ENCODE results near the gene TMEM132D.

The TMEM132D gene

GRCh38 chr12:129619271-129619670 is 284.6 kb downstream of the TMEM132D start:
- DNase-seq (ENCODE audit: low read depth), result no peak
- TF ChIP-seq CTCF (conservative IDR thresholded peaks at IDR 0.05; ENCODE audit: control insufficient read depth, insufficient read depth, low read depth, low read length), result no peak
- no peak overlapping the region for H3K4me3 ChIP-seq (ENCODE audit: control insufficient read depth, low read depth, low read length)

- no peak for DNase-seq (ENCODE audit: low read depth)
- TF ChIP-seq CTCF (conservative IDR thresholded peaks at IDR 0.05; ENCODE audit: control insufficient read depth, insufficient read depth, low read depth, low read length), result no peak
- no peak overlapping the region for H3K4me3 ChIP-seq (ENCODE audit: control insufficient read depth, low read depth, low read length)
Observed at GRCh38 chr12:129617849-129618248, 286.0 kb downstream of the TMEM132D start.

- TF ChIP-seq CTCF (conservative IDR thresholded peaks at IDR 0.05; ENCODE audit: control insufficient read depth, insufficient read depth, low read depth, low read length), result no peak
- no peak for DNase-seq (ENCODE audit: low read depth)
- no peak overlapping the region for H3K4me3 ChIP-seq (ENCODE audit: control insufficient read depth, low read depth, low read length)
Observed at GRCh38 chr12:129615001-129615400, 288.8 kb downstream of the TMEM132D start.

- DNase-seq (ENCODE audit: low read depth), result no peak
- TF ChIP-seq CTCF (conservative IDR thresholded peaks at IDR 0.05; ENCODE audit: control insufficient read depth, insufficient read depth, low read depth, low read length), result no peak
- no peak overlapping the region for H3K4me3 ChIP-seq (ENCODE audit: control insufficient read depth, low read depth, low read length)
Observed at GRCh38 chr12:129614221-129614885, 289.5 kb downstream of the TMEM132D start.

DNA sequence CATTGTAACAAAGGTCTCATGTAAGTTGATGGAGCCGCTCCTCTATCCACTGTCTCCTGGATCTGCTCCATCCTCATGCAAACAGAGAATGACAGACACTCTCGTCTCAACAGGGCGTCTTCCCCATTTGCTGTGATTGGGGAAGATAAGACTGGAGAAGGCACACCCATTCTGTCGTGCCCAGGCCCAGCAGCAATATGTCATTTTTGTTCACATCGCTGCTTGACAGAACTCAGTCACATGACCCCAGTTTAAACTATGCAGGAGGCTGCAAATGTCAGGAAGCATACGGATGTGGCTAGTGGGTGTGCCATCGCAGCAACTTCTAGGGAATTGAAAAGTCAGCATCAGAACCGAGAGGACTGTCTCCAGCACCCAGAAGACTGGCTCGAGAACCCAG is 290.5 kb downstream of the TMEM132D start:
- DNase-seq (ENCODE audit: low read depth), result no peak
- TF ChIP-seq CTCF (conservative IDR thresholded peaks at IDR 0.05; ENCODE audit: control insufficient read depth, insufficient read depth, low read depth, low read length), result no peak
- H3K4me3 ChIP-seq (ENCODE audit: control insufficient read depth, low read depth, low read length), result no peak overlapping the region

DNA sequence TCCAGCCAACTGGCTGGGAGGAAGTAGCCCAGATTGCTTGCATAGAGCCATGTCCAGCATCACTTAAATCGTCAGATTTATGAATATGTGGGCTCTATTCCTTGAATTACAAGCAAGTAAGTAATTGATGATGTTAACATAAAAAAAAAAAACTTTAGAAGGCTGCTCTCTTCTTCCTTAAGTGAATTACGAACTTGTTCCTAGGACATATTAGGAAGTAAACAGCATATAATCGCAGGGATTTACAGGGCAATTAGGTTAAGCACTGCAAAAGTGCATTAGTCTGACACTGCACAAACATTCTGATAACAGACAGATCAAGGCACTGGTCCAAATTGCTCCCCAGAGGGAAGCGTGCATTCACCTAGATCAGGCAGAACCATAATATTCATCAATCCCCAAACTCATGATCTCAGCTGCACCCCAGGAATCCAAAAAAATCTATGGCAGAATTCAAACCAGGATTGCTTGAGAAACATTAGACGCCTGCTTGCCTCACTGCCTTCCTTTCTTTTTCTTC is 293.2 kb downstream of the TMEM132D start:
- TF ChIP-seq CTCF (conservative IDR thresholded peaks at IDR 0.05; ENCODE audit: control insufficient read depth, insufficient read depth, low read depth, low read length), result no peak
- no peak overlapping the region for H3K4me3 ChIP-seq (ENCODE audit: control insufficient read depth, low read depth, low read length)
- no peak for DNase-seq (ENCODE audit: low read depth)

Measured in fibroblast of mammary gland (primary cell).